Endothelial cell of umbilical vein (primary cell): ENCODE data around the gene ITSN1.

Experiments
- FOS ChIP-seq: IDR thresholded peaks from 2 replicates; pipeline ENCODE4 v1.6.1; 2011; ENCODE audit warnings: mild to moderate bottlenecking, low read length, moderate library complexity, borderline replicate concordance; ENCODE audit not compliant: insufficient read depth
- POLR2A ChIP-seq: IDR thresholded peaks from 2 replicates; pipeline ENCODE4 v1.6.1; 2012; ENCODE audit warnings: low read depth, mild to moderate bottlenecking, control low read depth, low read length
- POLR2AphosphoS5 ChIP-seq: IDR thresholded peaks from 2 replicates; pipeline ENCODE4 v1.6.1; 2012; ENCODE audit warnings: low read depth, mild to moderate bottlenecking, control low read depth, low read length, moderate library complexity; ENCODE audit not compliant: insufficient read depth
- TF ChIP-seq, protein P1 (sequence below), 2 donors: IDR thresholded peaks; 1 replicate in 1 of 2; 2 replicates in 1 of 2; pipeline ENCODE4 v1.5.1; 2011; ENCODE audit warnings: low read length in 2 of 2, mild to moderate bottlenecking in 2 of 2, moderate library complexity in 2 of 2, control low read depth in 1 of 2, inconsistent platforms in 1 of 2, low read depth in 1 of 2; ENCODE audit not compliant: insufficient read depth in 1 of 2; ENCODE audit errors: extremely low read depth in 1 of 2

DNA sequence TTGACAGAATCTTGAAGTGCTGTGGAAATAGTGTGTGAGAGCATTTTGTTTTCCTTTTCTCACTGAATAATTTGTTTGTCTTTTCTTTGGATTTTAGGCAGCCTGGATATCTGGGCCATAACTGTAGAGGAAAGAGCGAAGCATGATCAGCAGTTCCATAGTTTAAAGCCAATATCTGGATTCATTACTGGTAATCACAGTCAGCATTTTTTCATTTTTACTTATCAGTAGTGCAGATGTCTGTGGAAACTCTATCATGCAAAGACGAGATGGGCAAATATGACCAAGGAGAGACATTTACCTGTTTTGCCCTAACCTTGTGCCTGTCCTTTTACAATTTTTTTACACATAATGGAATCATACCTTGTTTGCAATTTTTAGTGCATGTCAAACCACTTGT lies 78.8 kb downstream of the ITSN1 start:
- TF ChIP-seq POLR2AphosphoS5: no peak
- TF ChIP-seq, protein P1, sequence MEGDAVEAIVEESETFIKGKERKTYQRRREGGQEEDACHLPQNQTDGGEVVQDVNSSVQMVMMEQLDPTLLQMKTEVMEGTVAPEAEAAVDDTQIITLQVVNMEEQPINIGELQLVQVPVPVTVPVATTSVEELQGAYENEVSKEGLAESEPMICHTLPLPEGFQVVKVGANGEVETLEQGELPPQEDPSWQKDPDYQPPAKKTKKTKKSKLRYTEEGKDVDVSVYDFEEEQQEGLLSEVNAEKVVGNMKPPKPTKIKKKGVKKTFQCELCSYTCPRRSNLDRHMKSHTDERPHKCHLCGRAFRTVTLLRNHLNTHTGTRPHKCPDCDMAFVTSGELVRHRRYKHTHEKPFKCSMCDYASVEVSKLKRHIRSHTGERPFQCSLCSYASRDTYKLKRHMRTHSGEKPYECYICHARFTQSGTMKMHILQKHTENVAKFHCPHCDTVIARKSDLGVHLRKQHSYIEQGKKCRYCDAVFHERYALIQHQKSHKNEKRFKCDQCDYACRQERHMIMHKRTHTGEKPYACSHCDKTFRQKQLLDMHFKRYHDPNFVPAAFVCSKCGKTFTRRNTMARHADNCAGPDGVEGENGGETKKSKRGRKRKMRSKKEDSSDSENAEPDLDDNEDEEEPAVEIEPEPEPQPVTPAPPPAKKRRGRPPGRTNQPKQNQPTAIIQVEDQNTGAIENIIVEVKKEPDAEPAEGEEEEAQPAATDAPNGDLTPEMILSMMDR (IDR thresholded peaks at IDR 0.05; ENCODE audit: extremely low read depth in 1 of 2, insufficient read depth in 1 of 2, low read depth in 1 of 2, low read length in 2 of 2): no peak
- TF ChIP-seq POLR2A: no peak
- no peak for TF ChIP-seq FOS
